Measurements from ENCODE around the gene ZFAND4.

- TF ChIP-seq CTCF (IDR thresholded peaks at IDR 0.05 in 2 of 3, conservative IDR thresholded peaks at IDR 0.05 in 1 of 3; ENCODE audit: insufficient read depth in 2 of 3, low read depth in 1 of 3, low read length in 3 of 3) (no peak), TFAP4 (CRISPR knock-in tag; IDR thresholded peaks at IDR 0.05; ENCODE audit: borderline replicate concordance) (no peak), FOXM1 (IDR thresholded peaks at IDR 0.05; ENCODE audit: low read depth) (no peak), FOXM1 (CRISPR knock-in tag; IDR thresholded peaks at IDR 0.05; ENCODE audit: low read depth) (no peak), HNRNPK (IDR thresholded peaks at IDR 0.05; ENCODE audit: low read depth, low read length, poor library complexity, severe bottlenecking) (no peak), ZNF143 (CRISPR knock-in tag; IDR thresholded peaks at IDR 0.05) (no peak)
Measured at GRCh38 chr10:45602836-45603235, 69.7 kb downstream of the ZFAND4 start.
